Fibroblast of lung (primary cell): Measurements from ENCODE around the gene RHOT1.

Experiments used
- EZH2 ChIP-seq: IDR thresholded peaks from 2 replicates; pipeline ENCODE4 v1.5.1; 2012; ENCODE audit warnings: low read length, control low read depth, mild to moderate bottlenecking; ENCODE audit errors: missing control alignments
- TF ChIP-seq, protein P1 (sequence below), 2 donors: IDR thresholded peaks in 1 of 2; conservative IDR thresholded peaks in 1 of 2; 1 replicate in 1 of 2; 2 replicates in 1 of 2; pipeline ENCODE4 v1.5.1; 2011 to 2012; ENCODE audit warnings: low read length in 2 of 2, control low read depth in 1 of 2, inconsistent platforms in 1 of 2, low read depth in 1 of 2, mild to moderate bottlenecking in 1 of 2

DNA sequence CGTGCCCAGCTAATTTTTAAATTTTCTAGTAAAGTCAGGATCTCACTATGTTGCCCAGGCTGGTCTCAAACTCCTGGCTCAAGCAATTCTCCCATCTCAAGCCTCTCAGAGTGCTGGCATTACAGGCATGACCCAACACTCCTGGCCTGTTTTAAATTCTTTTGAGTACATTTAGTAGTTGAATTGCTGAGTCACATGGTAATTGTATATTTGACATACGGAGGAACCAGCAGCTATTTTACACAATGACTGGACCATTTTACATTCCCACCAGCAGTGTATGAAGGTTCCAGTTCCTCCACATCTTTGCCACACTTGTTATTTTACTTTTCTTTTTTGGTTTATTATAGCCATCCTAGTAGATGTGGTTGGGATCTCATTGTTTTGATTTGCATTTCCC, 43.6 kb downstream of the RHOT1 start:
- TF ChIP-seq, protein P1, sequence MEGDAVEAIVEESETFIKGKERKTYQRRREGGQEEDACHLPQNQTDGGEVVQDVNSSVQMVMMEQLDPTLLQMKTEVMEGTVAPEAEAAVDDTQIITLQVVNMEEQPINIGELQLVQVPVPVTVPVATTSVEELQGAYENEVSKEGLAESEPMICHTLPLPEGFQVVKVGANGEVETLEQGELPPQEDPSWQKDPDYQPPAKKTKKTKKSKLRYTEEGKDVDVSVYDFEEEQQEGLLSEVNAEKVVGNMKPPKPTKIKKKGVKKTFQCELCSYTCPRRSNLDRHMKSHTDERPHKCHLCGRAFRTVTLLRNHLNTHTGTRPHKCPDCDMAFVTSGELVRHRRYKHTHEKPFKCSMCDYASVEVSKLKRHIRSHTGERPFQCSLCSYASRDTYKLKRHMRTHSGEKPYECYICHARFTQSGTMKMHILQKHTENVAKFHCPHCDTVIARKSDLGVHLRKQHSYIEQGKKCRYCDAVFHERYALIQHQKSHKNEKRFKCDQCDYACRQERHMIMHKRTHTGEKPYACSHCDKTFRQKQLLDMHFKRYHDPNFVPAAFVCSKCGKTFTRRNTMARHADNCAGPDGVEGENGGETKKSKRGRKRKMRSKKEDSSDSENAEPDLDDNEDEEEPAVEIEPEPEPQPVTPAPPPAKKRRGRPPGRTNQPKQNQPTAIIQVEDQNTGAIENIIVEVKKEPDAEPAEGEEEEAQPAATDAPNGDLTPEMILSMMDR (conservative IDR thresholded peaks at IDR 0.05 in 1 of 2, IDR thresholded peaks at IDR 0.05 in 1 of 2; ENCODE audit: low read depth in 1 of 2, low read length in 2 of 2) = no peak
- TF ChIP-seq EZH2 = no peak
